ENCODE measurements around the gene RAI1.
"Not testable (repeated sequence)": the region's sequence is repeated elsewhere in the genome, so short reads cannot be mapped to it uniquely, and the experiment has no call there.

Gene RAI1

DNA sequence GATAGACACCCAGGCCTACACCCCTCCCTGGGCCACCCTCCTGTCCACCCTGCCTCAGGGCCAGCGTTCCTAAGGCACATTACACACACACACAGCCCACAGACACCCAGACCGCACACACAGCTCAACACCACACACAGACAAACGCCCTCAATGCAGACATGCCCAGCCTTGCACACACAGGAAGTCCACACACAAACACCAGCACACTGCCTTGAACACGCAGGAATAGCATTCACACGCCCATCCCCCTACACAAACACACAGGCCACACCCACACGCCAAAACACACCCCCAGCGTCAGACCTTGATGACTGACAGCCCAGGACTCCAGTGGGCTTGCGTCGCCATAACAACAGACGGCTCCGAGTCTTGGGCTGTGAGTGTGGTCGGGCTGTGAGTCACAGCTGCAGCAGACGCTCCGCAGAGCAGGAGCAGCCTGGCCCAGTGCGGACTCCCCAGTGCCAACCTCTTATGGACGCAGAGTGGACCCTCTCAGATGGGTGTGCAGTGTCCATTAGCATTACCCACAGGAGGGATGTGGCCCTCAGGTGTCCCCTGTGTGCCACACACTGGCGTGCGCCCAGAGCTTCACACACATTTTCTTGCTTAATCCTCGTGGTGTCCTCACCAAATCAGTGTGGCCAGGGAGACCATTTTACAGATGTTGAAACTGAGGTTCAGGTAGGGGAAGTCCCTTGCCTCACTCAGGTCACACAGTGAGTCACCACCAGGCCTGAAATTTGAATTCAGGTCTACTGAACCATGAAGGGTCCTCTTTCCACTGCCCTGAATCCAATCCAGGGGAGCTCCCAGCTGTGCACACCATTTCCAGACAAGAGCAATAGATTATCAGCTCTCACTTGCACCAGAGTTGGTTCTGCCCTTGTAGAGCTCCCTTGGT is 17.8 kb upstream of the RAI1 start:
- peak; percentile 88 for DNase-seq

- DNase-seq, result no peak
These were observed 17.2 kb upstream of the RAI1 start for GRCh38 chr17:17664064-17664452.

GRCh38 chr17:17665255-17665654 is 16.0 kb upstream of the RAI1 start:
- no peak for DNase-seq

DNA sequence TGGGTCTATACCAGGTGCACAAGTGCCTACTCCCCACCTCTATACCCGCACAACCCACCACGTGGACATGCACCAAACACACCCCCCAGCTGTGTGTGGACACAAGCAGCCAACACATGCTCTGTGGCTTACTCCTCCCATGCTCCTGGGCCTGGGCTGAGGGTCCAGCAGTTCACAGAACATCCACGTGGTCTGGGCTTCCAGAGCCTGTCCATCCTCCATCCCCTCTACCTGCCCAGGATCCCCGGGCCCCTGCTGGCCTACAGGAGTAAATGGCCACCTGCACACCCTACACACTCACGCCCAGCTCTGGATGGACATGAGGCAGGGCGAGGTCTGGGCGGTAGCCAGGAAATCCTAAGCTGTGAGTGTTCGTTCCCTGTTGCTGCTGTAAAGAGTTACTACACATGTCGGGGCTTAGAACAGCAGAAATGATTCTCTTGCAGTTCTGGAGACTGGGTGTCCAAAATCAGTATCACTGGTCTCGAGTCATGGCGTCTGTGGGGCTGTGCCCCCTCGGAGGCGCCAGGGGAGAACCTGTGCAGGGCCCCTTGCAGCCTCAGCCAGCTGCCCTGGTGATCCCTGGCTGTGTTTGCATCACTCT is 15.0 kb upstream of the RAI1 start:
- no peak for DNase-seq

- no peak for DNase-seq
These were observed 14.0 kb upstream of the RAI1 start for GRCh38 chr17:17667231-17667630.

DNA sequence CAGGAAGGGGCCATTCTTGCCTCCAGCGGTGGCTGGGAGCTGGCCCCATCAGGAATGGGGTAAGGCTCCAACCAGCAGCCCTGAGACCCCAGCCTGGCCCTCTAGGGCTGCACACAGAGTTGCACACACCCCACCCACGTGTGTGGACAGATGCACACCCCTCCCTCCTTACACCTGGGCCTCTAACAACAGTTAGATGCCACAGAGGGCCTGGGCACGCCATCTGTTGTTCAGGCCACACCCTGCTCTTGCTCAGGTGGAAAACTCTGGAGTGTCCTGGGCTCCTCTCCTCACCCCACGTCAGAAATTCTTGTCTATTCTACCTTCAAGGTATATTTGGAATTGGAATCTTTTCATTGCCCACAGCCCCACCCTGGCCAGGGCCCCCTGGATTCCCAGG is 13.3 kb upstream of the RAI1 start:
- no peak for DNase-seq

DNA sequence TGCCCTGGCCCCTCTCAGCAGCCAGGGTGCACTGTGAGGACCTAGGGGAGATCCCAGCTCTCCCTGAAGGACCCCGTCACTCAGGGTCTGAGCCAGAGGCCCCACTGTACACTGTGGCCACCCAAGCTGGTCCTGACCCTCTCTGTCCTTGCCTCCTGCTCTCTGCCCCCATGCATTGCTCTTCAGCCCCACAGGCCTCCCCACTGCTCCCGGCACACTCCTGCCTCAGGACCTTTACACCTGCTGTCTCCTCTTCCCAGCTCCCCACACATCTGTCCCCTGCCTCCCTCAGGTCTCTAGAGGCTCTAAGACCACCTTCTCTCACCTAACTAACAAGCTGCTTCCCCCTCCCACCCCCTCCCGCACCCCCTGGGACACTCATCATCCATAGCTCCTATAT is 12.9 kb upstream of the RAI1 start:
- DNase-seq, result no peak

DNA sequence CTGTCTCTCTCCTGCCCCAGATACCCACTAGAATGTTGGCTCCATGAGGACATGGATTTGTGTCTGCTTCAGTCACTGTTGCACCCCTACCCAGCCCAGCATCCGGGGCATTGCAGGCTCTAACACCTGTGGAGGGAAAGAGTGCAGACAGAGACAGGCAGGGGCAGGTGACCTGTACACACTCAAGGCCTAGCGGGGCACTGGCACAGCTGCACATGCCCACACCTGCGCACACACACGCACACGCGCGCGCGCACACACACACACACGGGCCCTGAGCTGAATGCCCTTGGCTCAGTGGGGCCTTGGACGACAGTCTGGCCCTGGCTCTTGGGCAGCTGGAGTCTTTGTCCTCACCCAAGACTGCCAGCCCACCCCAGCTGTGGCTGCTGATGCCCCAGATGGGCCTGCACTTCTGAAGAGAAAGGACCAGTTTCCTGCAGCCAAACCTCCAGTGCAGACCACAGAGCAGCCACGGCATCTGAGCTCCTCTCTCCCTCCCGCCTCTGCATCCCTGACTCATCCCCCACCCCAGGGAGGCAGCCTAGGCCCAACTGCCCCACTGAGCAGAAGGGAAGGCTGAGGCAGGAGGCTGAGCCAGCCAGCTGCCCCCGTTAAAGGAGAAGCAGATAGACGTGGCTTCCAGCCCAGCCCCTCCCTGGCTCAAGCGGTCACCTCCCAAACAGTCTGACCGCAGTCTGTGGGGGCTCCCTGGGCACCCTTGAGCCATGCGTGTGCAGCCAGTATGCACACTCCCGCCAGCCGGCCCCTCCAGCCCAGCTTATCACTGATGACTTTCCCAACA is 12.3 kb upstream of the RAI1 start:
- DNase-seq, result no peak

DNA sequence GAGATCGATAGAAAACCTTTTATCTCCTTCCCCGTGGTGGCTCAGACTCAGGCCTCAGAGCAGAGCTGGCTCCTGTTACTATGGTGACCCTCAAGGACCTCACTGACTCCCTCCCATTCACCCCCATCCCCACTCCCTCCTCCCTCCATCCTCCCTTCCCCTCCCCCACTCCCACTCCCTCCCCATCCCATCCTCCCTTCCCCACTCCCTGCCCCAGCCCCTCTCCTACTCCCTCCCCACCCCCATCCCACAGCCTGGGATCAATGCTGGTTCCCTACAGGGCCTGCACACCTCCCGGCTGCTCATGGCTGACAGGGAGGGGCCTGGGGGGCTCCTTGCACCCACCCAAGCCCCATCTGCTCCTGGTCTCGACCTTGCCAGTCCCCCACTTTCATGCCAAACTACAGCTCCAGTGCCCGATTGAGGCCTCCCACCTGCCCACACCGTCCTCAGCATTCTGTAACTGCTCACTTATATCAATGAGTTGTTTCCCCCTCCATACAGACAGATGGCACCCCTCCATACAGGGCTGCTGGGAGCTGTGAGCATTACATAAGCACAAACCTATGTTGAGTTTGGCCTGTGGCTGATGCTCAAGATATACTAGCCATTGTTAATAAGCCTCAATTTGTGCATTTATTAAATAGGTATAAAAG is 11.6 kb upstream of the RAI1 start:
- no peak for DNase-seq

- no peak for DNase-seq
These were observed 10.5 kb upstream of the RAI1 start for GRCh38 chr17:17670701-17671305.

- no peak for DNase-seq
These were observed 9.7 kb upstream of the RAI1 start for GRCh38 chr17:17671369-17672129.

GRCh38 chr17:17672453-17673368 is 8.5 kb upstream of the RAI1 start:
- DNase-seq, result no peak

DNA sequence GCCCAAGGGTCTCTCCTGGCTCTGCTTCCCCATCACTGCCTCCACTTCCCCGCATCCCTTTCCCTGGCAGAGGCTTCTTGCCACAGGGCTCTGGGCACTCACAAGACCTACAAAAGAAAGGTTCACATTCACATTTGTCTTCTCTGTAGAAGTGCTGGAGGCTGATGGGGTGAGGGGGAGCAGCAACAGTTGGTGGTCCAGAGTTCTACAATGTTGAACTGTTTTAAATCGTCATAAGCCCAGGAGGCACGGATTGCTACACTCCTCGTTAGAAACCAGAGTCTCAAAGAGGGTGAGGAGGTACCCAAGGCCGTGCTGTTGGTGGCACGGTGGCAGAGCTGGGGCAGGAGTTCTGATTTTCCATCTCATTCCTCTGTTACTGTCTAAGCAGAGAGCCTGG is 5.8 kb upstream of the RAI1 start:
- DNase-seq, result no peak

DNA sequence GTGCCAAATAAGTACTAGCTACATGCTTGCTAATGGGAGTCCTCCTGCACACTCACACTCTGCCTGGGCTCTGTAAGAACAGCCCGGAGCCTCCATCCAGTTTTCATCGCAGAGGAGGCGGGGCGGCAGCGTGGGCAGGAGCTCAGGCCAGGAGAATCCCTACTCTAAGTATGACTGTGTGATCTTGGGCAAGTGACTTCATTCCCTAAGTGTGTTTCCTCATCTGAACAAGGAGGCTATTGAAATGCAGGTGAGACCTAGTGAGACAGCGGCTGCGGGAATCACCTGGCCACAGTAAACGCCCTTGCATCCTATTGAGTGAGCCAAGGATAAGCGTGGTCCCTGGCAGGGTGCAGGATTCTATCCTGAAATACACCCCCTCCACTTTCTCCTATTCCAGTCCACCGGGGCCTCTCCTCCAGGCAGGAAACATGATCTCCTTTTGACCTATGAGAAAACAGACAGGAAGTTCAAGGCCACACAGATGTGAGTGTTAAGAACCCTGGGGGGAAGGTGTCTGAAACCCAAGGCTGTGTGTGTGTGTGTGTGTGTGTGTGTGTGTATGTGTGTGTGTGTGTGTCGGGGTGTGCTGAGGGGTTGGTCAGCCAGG is 5.2 kb upstream of the RAI1 start:
- DNase-seq, result peak; percentile 40 to 59

DNA sequence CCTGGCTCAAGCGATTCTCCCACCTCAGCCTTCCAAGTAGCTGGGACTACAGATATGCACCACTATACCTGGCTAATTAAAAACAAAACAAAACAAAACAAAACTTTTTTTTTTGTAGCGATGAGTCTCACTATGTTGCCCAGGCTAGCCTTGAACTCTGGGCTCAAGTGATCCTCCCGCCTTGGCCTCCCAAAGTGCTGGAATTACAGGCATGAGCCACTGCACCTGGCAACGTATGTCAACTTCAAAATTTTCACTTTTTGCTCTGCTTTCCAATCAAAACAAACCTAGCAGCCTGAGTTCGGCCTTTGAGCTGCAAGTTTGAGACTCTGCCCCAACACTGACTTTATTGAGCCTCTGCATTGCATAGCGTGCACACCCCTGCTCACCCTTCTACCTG is 4.5 kb upstream of the RAI1 start:
- DNase-seq, result no peak

DNA sequence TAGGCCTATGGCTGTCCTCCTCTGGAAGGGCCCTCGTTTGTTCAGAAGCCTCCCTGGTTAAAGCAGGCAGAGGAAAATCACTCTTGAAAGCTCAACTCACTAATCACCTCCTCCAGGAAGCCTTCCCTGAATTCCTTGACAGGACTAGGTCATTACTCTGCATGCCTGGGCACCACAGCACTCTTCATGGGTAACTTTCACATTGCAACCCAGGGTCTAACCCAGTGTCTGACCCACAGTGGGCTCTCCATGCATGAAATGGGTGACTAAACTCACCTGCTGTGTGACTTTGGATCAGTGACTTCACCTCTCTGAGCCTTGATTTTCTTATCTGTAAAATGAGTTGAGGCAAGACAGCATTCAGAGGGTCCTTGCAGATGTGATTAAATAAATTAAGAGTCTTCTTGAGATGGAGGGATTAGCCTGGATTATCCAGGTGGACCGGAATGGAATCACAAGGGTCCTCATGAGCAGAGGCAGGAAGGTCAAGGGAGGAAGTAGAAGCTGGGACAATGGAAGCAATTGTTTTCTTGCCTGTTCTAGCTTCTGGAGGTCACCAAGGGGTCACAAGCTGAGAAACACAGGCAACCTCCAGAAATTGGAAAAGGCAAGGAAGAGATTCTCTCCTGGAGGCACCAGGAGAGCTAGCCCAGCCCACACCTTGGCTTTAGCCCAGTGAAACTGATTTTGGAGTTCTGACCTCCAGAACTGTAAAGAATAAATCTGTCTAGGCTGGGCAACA is 3.8 kb upstream of the RAI1 start:
- no peak for DNase-seq

GRCh38 chr17:17678063-17678699 is 3.1 kb upstream of the RAI1 start:
- not testable (repeated sequence) for DNase-seq

GRCh38 chr17:17679243-17679642 is 2.0 kb upstream of the RAI1 start:
- no peak for DNase-seq

- no peak for DNase-seq
These were observed 1.5 kb upstream of the RAI1 start for GRCh38 chr17:17679748-17680147.

All from CD4-positive, alpha-beta T cell treated with Interleukin-4 for 1 hour (primary cell).